AG04449 (cell line): Measurements from ENCODE around the gene TXNDC5.

Source experiments
- CTCF ChIA-PET: fragments of 350-600 bp; formaldehyde crosslinking; extraction: SDS; loops from one replicate; lab custom pipeline; 2021; ENCODE audit warnings: antibody characterized with exemption; lab: Yijun Ruan, JAX
- POLR2A ChIA-PET: fragments of 400-600, 350-600 bp; formaldehyde crosslinking; extraction: SDS; loops from one replicate; lab custom pipeline; 2020; ENCODE audit warnings: antibody characterized with exemption, inconsistent platforms; lab: Yijun Ruan, JAX
- DNase-seq: peaks from one replicate; pipeline ENCODE4 v3.0.0-alpha.2; 2010; ENCODE audit warnings: low read depth, low spot score
- H3K4me3 ChIP-seq: 2 replicates; pipeline ENCODE4 v1.5.1; 2011; ENCODE audit warnings: low read depth, mild to moderate bottlenecking, control low read depth, low read length
- CTCF ChIP-seq: IDR thresholded peaks from one replicate; pipeline ENCODE4 v1.5.1; 2011; ENCODE audit warnings: mild to moderate bottlenecking, moderate library complexity, low read length, control low read depth, inconsistent platforms; ENCODE audit not compliant: insufficient read depth; ENCODE audit errors: missing control alignments

The TXNDC5 gene

GRCh38 chr6:7905416-7905815 lies 5.2 kb downstream of the TXNDC5 start:
- no peak for TF ChIP-seq CTCF
- no peak for DNase-seq
- POLR2A ChIA-PET = no interaction called here
- H3K4me3 ChIP-seq = no peak overlapping the region
- CTCF ChIA-PET = interaction anchor here (1.8 kb wide), 1 partner anchor 182 kb away, joined by 3 read pairs; no protein-coding TSS in a partner anchor

- ChIA-PET POLR2A (no interaction called here), CTCF (interaction anchor here (0.6 to 1.8 kb wide), 2 partner anchors 9 to 181 kb away, joined by 3 read pairs; no protein-coding TSS in a partner anchor)
- DNase-seq = no peak
- TF ChIP-seq CTCF = no peak
- H3K4me3 ChIP-seq = no peak overlapping the region
These were observed 5.8 kb downstream of the TXNDC5 start for GRCh38 chr6:7904654-7905319.

GRCh38 chr6:7903673-7904072 lies 6.9 kb downstream of the TXNDC5 start:
- DNase-seq = no peak
- no peak for TF ChIP-seq CTCF
- ChIA-PET POLR2A (no interaction called here), CTCF (interaction anchor here (0.9 to 1.1 kb wide), 2 partner anchors 156 to 182 kb away, joined by 3 read pairs; no protein-coding TSS in a partner anchor)
- H3K4me3 ChIP-seq = no peak overlapping the region

- TF ChIP-seq CTCF = no peak
- no peak overlapping the region for H3K4me3 ChIP-seq
- ChIA-PET POLR2A (no interaction called here), CTCF (interaction anchor here (0.9 to 1.1 kb wide), 2 partner anchors 157 to 181 kb away, joined by 3 read pairs; no protein-coding TSS in a partner anchor)
- DNase-seq = no peak
These were observed 7.7 kb downstream of the TXNDC5 start for GRCh38 chr6:7902867-7903266.

- no peak overlapping the region for H3K4me3 ChIP-seq
- ChIA-PET CTCF (no interaction called here), POLR2A (no interaction called here)
- TF ChIP-seq CTCF = no peak
- DNase-seq = no peak
These were observed 8.4 kb downstream of the TXNDC5 start for GRCh38 chr6:7902221-7902620.

- no peak for TF ChIP-seq CTCF
- ChIA-PET POLR2A (no interaction called here), CTCF (no interaction called here)
- H3K4me3 ChIP-seq = no peak overlapping the region
- no peak for DNase-seq
These were observed 8.8 kb downstream of the TXNDC5 start for GRCh38 chr6:7901780-7902179.
